NK-92 (cell line): ENCODE data around the gene TCP10L.
"Not testable (repeated sequence)": the region's sequence is repeated elsewhere in the genome, so short reads cannot be mapped to it uniquely, and the experiment has no call there.

Experiments used
- DNase-seq: peaks from one replicate; lab custom pipeline; 2025; ENCODE audit not compliant: unreplicated experiment; lab: John Stamatoyannopoulos, UW

Gene TCP10L, protein sequence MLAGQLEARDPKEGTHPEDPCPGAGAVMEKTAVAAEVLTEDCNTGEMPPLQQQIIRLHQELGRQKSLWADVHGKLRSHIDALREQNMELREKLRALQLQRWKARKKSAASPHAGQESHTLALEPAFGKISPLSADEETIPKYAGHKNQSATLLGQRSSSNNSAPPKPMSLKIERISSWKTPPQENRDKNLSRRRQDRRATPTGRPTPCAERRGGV

DNA sequence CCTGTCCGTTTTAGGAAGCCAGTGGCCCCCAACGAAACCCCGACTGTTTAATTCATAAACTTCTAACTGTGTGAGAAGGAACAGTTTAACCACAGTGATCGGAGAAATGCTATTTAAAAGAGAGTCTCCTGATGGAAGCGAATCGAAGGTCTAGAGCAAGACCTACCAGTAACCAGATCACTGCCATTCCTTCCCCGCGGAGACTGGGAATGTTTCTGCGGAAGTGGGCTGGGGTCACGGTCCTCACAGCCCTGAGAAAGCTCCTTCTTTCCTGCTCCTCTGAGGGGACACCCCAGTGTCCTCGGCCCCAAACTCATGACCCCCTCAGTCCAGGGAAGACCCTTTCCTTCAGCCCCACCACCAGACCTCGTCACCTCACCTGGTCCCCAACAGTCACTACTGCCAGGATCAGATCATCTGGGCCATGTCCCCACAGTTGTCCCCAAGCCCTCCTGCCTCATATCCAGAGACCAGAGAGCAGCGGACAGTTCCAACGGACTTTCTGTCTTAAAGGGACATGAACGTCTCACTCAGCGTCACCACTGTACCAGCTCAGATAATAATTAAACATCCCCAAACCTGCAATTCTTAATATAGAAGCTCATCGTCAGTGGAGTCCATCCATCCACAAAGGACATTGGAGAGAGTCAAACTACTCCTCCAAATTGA lies at the start of gene TCP10L:
TSS of gene TCP10L (minus strand) at position 482 of the 669 bp plus-strand sequence. CDS start 1,219 bp downstream, outside the sequence.
- DNase-seq: no peak

DNA sequence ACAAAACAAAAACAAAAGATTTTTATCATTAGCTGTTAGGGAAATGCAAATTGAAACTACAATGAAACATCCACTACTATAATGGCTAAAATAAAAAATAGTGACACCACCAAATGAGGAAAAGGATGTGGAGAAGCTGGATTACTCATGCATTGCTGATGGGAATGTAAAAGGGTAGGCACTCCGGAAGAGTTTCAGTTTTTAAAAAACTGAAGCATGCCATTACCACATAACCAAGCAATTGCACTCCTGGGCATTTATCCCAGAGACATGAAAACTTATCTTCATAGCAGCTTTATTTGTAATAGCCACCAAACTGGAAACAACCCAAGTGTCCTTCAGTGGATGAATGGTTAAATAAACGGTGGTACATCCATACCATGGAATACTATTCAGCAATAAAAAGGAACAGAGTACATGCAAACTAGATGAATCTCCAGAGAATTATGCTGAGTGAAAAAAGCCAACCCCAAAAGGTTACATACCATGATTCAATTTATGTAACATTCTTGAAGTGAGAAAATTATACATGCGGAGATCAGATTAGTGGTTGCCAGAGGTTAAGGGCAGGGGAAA lies 41.4 kb upstream of the TCP10L start:
- no peak for DNase-seq

DNA sequence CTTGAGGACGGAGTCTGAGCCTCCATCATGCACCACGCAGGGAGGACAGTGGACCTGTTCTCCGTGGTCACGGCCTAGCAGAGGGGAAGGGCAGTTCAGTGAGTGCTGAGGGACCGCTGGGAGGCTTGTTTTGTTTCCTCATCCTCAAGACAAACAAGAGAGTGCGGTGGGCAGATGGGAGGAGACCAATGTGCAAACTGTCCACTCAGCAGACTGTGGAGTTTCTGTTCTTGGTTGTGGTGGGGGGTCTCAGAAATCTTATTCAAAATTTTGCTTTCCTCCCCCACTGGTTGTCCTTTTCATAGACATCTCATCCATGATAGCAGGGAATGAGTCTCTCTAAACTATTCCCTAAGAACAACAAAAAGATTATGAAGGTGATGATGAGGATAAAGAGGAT lies 32.9 kb upstream of the TCP10L start:
- DNase-seq: not testable (repeated sequence)

DNA sequence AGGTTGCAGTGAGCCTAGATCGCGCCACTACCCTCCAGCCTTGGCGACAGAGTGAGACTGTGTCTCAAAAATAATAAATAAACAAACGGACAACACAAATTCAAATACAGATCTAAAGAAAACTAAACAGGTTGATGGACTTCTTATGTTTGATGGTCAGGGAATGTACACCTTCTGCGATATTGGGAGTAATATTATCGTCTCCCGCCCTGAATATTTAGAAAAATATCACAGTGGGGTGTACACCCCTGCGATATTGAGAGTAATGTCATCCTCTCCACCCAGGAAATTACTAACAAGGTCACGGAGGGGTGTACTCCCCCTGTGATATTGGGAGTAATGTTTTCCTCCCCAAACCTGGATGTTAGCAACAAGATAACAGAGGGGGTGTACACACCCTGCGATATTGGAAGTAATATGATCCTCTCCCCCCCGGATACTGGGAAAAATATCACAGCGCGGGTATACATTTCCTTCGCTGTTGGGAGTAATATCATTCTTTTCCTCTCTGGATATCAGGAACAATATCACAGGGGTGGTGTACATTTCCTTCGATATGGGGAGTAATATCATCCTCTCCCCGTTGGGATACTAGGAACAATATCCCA lies 28.2 kb upstream of the TCP10L start:
- no peak for DNase-seq

DNA sequence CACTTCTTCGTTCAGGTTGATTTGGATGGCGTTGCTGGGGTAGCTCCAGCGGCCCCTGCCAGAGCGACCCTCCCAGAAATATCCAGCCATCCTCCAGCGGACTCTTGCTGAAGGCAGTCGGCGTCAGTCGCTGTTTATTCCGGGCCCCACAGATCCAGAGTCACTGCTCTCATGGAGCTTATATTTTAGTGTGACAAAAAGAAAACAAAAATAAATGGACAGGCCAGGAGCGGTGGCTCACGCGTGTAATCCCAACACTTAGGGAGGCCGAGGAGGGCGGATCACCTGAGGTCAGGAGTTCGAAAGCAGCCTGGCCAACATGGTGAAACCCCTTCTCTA lies 27.6 kb upstream of the TCP10L start:
- DNase-seq: no peak

DNA sequence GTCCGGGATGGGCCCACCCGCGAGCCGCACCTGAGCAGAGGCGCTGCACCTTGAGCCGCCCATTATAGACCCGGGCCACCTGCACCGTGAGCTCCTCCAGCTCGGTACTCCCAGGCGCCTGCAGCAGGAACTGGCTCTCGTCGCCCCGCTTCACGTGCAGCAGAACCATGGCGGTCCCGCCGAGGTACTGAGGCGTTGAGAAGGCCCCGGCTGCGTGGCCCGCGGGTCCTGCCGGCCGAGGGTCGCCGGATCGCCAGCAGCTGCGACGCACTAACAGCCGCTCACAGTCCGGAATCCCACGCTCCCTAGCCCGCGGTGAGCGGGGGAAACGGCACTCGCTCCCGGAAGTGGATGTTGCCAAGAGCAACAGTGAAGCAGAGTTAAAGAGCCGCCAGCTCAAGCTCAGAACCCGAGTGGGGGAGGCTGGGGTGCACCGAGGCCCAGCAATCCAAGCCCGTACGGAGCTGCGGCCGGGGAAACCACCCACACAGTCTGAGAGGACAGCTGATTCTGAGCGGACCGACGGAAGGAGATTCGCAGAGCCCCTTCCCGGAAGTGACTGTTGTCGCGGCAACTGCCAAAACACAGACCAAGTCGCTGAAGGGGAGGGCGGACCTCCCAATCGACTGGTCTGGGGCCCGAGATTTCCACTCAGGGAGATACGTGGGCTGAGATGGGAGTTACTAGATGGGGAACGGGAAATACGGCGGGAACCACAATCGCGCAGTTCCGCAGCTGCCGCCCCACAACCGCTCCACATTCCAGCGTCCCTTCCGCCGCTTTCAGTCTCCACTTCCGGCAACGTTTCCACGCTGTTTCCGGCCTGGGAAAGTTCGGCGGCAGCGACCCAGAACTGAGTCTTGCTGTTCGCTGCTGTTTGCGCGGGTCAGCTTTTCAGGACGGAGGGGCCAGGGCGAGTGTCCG lies 27.0 kb upstream of the TCP10L start, which contains the start of gene CFAP298:
TSS of gene CFAP298 (minus strand) at position 303 of the 924 bp plus-strand sequence. CDS start at position 169, 134 bp downstream.
- DNase-seq: peak; percentile 49

DNA sequence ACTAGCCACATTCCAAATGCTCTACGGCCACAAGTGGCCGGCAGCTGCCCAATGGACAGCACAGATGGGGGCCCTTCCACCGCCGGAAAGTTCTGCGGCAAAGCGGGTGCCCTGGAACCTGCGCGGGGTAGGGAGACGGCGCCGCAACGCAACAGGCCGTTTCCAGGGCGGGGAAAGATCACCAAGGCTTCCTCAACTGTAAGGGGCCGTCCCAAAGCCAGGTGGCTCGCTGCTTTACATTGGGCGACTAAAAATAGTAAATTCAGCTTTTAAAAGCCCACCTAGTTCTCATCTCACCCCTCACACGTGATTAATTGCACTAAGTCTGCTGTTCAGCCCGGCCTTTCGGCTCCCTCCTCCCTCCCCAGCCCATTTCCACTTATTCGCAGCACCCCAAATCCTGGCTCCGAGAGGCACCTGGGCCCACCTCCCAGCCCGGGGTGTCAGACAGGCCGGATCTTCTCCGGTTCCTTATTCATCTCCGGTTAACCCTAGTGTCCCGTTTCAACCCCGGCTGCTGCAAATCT lies 26.2 kb upstream of the TCP10L start:
- DNase-seq: no peak

DNA sequence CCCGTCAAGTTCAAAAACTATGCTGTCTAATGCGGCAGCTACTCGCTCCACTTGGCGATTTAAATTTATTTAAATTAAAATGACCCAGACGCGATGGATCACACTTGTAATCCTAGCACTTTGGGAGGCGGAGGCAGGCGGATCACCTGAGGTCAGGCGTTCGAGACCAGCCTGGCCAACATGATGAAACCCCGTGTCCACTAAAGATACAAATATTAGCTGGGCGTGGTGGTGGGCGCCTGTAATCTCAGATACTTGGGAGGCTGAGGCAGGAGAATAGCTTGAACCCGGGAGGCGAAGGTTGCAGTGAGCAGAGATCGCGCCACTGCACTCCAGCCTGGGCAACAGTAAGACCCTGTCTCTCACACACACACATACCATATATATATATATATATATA lies 25.6 kb upstream of the TCP10L start:
- DNase-seq: not testable (repeated sequence)

DNA sequence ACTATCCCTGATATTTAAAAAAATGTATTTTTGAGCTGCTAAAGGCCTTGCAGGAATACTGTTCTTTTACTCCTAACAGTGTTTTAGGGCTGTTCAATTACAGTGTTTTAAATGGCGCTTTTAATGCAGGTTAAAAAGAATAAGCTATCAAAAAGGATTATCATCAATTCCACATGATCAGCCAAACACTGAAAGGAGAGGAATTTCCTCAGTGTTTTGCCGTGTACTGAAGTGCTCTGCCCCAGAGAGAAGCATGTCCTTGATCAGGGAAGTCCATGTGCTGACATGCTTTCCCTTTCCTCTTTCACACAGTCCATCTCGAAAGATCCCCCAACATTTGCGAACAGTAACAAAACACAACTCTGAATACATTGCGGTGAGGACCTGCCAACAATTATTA lies 23.5 kb upstream of the TCP10L start:
- DNase-seq: no peak

DNA sequence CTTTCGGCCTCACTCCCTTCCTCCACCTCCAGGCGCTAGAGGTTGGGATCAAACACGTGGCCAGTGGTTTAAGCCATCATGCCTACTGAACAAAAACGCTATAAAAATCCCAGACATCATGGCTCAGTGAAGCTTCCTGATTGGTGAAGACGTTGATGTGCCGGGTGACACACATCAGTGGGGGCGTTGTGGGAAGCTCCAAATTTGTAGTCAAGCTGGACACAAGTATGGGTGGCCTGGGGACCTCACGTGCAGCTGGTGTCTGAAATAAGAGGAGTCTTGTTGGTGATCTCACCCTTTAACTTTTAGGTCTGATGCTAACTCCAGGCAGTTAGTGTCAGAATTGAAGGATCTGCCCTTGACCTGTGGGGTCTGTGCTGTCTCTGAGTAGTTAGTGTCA lies 20.1 kb upstream of the TCP10L start:
- DNase-seq: no peak

DNA sequence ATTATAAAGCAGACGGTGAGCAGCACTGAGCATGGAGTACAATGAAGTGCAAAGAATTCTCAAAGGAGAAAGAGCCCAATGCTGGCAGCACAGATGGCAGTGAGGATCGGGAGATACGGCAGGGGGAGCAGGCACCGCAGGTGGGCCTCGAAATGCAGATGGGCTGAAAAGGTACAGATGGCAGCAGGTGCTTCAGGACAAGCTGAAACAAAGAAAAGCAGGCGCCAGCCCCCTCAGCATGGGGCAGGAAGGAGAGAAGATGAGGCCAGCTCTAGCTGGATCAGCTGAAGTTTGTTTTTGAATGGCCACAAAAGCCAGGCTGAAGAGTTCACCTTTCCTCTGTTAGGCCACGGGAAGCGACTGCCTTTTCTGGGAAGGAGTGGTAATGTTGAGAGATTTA lies 19.1 kb upstream of the TCP10L start:
- no peak for DNase-seq

DNA sequence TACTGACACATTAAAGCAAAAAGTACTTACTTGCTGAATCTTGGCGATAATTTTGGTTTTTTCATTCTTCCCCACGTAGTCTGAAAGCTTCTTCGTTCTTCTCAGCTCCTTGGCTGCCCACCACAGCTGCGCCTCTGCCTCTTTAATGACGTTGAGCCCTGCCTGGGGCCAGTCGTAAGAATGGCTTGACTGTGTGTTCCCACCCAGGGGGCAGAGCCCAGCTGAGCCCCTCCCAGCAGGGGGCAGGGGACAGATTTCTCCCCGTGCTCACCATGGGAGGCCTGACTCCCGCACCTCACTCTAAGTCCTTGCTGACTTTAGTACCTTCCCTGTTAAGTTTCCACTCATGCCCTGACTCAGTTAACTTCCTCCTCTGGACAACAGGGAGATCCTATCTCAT lies 17.8 kb upstream of the TCP10L start:
- no peak for DNase-seq

DNA sequence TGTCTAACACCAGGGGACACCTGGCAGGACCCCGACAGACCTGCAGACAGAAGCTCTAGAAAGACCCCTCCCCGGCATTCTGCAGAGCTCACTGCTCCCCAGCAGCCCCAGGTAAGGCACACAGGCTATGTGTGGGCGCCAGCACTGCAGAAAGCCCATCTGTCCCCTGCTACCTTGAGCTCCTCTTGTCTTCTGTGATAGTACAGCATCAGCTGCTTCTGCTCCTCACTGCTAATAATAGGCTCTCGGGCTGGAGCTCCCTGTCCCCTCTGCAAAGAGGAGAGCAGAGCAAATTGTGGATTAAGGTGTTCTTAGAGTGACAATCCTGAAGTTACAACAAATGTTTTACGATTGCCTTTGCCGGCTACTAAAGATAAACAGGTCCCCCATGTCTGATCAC lies 16.8 kb upstream of the TCP10L start:
- no peak for DNase-seq

DNA sequence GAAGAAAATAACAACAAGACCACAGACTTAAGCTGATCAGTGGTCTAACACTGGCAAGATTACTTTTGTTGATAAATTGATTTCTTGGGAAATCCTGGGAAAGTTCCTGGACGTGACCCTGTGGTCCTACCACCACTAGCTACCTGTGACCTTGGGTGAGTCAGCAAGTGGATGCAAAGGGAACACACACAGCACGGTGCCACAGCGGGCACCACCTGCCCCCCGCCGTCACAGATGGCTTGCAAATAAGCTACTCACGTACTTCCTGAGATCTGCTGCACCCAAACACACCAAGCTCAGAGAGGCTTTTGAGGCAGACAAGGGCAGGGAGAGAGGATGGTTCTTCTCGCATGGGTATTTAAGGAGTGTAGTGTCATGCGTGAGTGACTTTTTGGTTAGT lies 14.2 kb upstream of the TCP10L start:
- DNase-seq: no peak

DNA sequence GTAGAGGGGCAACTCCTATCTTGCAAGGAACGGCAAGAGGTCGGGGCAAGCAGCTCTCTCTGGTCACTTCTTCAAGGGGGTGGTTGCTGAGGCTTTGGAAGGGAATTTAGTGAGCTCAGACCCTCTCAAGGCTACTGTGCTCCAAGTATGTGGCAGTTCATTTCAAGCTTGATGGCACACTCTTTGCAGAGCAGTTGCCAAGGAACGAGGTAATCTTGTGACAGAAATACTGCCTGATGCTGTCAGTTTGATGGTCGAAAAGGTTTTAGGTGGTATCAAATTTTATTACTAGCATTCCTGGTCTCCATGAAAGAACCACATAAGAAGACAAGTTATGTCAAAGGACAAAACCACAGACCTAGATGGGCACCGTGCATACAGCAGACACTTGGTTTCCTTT lies 13.8 kb upstream of the TCP10L start:
- DNase-seq: no peak

DNA sequence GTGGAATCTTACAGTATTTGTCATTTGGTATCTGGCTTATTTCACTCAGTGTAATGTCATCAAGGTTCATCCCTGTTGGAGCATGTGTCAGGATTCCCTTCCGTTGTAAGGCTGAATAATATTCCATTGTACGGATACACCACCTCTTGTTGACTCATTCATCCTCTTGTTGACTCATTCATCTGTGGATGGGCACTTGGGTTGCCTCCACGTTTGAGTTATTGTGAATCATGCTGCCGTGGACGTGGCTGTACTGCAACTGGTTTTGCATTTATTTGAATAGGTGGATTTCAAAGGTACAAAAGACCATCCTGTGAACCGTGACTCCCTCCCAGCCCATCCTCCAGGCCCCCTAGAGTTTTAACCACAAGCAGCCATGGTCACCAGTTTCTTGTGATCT lies 11.9 kb upstream of the TCP10L start:
- no peak for DNase-seq

DNA sequence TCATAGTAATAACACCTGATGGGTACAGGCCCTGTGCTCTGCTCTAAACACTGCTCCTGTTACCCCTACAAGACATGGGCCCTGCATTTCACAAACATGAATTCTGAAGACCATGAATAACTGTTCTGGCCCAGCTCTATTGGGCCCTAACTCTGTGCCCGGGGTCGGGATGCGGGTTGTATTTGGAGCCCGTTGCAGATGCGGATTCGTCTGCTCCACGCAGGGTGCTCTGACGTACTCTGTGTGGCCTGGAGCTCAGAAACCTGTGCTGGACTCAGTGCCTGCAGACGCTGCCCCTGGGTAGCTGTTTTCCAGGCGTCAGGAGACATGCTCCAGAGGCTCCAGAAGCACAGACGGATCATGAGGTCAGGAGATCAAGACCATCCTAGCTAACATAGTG lies 10.1 kb upstream of the TCP10L start:
- DNase-seq: no peak

DNA sequence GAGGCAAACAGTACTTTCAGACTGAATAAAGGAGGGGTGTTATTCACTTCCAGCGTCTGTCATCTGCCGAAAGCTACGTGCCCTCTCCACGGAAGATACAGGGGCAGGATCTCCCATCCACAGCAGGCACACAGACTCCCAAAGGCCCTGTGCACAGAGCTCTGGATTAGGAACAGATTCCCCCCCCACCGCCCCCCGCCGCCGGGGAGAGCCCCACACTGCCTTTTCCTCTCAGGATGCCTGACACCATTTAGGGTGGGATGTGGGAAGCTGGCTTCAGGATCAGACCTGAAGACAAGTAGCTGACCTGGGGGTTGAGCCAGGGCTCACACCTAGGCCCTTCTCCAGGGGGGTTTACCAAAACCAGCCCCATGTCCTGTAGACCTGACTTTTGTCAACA lies 8.4 kb upstream of the TCP10L start:
- DNase-seq: no peak

DNA sequence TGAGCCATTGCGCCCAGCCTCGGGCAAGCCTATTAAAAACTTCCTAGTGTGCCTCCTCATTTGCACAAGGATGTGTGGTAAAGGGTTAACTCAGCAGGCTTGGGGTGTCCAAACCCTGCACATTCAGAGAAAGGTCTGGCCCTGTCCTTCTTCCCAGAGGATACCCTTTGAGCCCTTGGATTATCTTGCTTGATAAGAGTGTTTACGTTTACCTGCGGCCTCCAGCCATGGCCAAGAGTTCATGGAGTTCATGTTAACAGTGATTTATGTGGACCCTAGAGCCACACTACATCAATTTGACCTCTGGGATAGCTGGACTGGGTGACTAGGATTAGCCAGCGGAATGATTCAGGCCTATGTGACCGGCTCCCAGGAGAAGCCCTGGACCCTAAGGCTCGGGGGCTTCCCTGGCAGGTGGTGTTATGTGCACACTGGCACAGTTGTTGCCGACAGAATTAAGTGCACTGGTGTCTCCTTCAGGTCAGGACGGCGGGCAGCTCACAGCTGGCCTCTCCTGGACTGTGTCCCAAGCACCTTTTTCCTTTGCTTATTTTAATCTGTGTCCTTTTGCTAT lies 7.7 kb upstream of the TCP10L start:
- DNase-seq: no peak

DNA sequence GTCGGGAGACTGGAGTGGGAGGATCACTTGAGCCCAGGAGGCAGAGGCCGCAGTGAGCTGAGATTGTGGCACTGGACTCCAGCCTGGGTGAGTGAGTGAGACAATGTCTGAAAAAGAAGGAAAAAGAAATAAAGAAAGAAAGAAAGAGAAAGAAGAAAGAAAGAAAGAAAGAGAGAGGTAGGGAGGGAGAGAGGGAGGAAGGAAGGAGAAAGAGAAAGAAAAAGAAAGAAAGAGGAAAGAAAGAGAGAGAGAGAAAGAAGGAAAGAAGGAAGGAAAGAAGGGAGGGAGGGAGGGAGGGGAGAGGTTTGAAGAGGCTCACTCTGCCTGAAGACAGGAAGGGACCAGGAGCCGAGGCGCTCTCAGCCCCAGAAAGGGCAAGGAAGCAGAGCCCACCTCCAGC lies 4.8 kb upstream of the TCP10L start:
- DNase-seq: no peak

DNA sequence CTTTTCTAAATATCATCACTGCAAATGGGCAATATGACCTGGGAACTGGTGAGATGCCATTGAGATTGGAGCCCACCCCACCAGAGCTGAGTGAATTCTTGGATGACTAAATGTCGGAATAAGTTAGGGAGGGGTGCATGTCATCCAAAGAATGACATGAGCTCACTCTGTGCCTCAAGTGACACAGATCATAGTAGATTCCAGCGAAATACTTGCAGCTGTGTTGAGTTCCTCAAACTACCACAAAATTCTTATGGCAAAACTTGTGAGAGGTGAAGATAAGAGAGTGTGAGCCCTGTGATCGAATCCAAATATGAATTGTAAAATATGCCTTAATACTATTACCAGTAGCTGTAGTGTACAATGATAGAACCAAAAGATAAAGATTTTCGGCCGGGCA lies 2.3 kb upstream of the TCP10L start:
- no peak for DNase-seq
